Loucy (cell line): ENCODE results near the gene MBNL1.

Source experiments
- H2AFZ ChIP-seq: fragments of 200-600 bp; sonication (generic); 2 replicates; pipeline ENCODE4 v1.6.0; 2016; ENCODE audit warnings: antibody characterized with exemption, mild to moderate bottlenecking, low read length, moderate library complexity
- H3F3A ChIP-seq: fragments of 200-600 bp; 2 replicates; pipeline ENCODE4 v1.6.0; 2016; ENCODE audit warnings: antibody characterized with exemption, low read depth, mild to moderate bottlenecking
- H3K27me3 ChIP-seq: fragments of 200-600 bp; sonication (generic); 2 replicates; pipeline ENCODE4 v1.6.1; 2014; ENCODE audit warnings: low read length, mild to moderate bottlenecking; ENCODE audit not compliant: insufficient read depth, poor library complexity, severe bottlenecking
- H3K36me3 ChIP-seq: fragments of 200-600 bp; sonication (generic); 2 replicates; pipeline ENCODE4 v1.6.1; 2016; ENCODE audit warnings: low read length; ENCODE audit not compliant: insufficient read depth
- H3K4me1 ChIP-seq: fragments of 200-600 bp; sonication (generic); 2 replicates; pipeline ENCODE4 v1.5.1; 2014; ENCODE audit warnings: low read length, mild to moderate bottlenecking; ENCODE audit not compliant: insufficient read depth, poor library complexity, severe bottlenecking
- H3K4me2 ChIP-seq: fragments of 200-600 bp; sonication (generic); 2 replicates; pipeline ENCODE4 v1.6.0; 2014; ENCODE audit warnings: antibody characterized with exemption, low read length, low read depth, mild to moderate bottlenecking; ENCODE audit not compliant: poor library complexity, severe bottlenecking
- H3K4me3 ChIP-seq: fragments of 200-600 bp; sonication (generic); 2 replicates; pipeline ENCODE4 v1.5.1; 2014; ENCODE audit warnings: low read length, mild to moderate bottlenecking, mixed read lengths; ENCODE audit not compliant: poor library complexity, severe bottlenecking
- H3K79me2 ChIP-seq: fragments of 200-600 bp; sonication (generic); 2 replicates; pipeline ENCODE4 v1.6.1; 2014; ENCODE audit warnings: low read length; ENCODE audit not compliant: insufficient read depth
- H3K9ac ChIP-seq: fragments of 200-600 bp; sonication (generic); 2 replicates; pipeline ENCODE4 v1.6.0; 2014; ENCODE audit warnings: mild to moderate bottlenecking, low read depth, low read length, moderate library complexity; ENCODE audit not compliant: poor library complexity, severe bottlenecking
- H3K9me2 ChIP-seq: fragments of 200-600 bp; sonication (generic); replicated peaks from 2 replicates; pipeline ENCODE4 v1.6.1; 2016; ENCODE audit warnings: low read depth, low read length, mixed read lengths
- H3K9me3 ChIP-seq: fragments of 200-600 bp; sonication (generic); 2 replicates; pipeline ENCODE4 v1.6.1; 2014; ENCODE audit warnings: mild to moderate bottlenecking, antibody characterized with exemption, low read length, low read depth; ENCODE audit not compliant: insufficient read depth
- H4K20me1 ChIP-seq: fragments of 200-600 bp; sonication (generic); 2 replicates; pipeline ENCODE4 v1.6.0; 2014; ENCODE audit warnings: antibody characterized with exemption, low read length, mild to moderate bottlenecking; ENCODE audit not compliant: insufficient read depth, poor library complexity, severe bottlenecking
- CTCF ChIP-seq: fragments of 200-600 bp; sonication (generic); conservative IDR thresholded peaks from 2 replicates; pipeline ENCODE4 v1.5.1; 2014; ENCODE audit warnings: mild to moderate bottlenecking, antibody characterized with exemption, low read length
- EZH2phosphoT487 ChIP-seq: fragments of 200-600 bp; IDR thresholded peaks from 2 replicates; pipeline ENCODE4 v1.6.1; 2018; ENCODE audit warnings: antibody characterized with exemption, mild to moderate bottlenecking, moderate library complexity, borderline replicate concordance

The MBNL1 gene

GRCh38 chr3:152268555-152269055 is at the start of gene MBNL1:
Gene MBNL1, plus strand, starts transcription at chr3:152268929. Its CDS starts 31,265 bp downstream, at chr3:152300194.
- peak within 1 kb of the TSS; percentile 98 for H3K4me3 ChIP-seq
- peak within 1 kb of the TSS; percentile 95 for H3K4me2 ChIP-seq
- peak within 1 kb of the TSS; percentile 95 for H3K9ac ChIP-seq
- peaks cover 15% of the 10 kb centered on the region for H3F3A ChIP-seq
- peaks cover 70% of the 10 kb centered on the region for H3K4me1 ChIP-seq
- H4K20me1 ChIP-seq, result peaks cover 44% of the 10 kb centered on the region
- H3K9me2 ChIP-seq, result no peaks in the 10 kb centered on the region
- H2AFZ ChIP-seq, result peak within 1 kb of the TSS; percentile 78
- H3K36me3 ChIP-seq, result no peaks in the 10 kb centered on the region
- no peaks in the 10 kb centered on the region for H3K9me3 ChIP-seq
- peaks cover 81% of the 10 kb centered on the region for H3K79me2 ChIP-seq
- no peak for TF ChIP-seq EZH2phosphoT487
- TF ChIP-seq CTCF, result no peak
- peaks cover 5% of the 10 kb centered on the region for H3K27me3 ChIP-seq

- Histone ChIP-seq H3F3A (no peaks in the 10 kb centered on the region), H3K27me3 (no peaks in the 10 kb centered on the region), H3K4me1 (peaks cover 38% of the 10 kb centered on the region), H4K20me1 (no peaks in the 10 kb centered on the region), H2AFZ (no peak overlapping the region), H3K9ac (no peak overlapping the region), H3K9me2 (no peaks in the 10 kb centered on the region), H3K79me2 (no peaks in the 10 kb centered on the region), H3K4me3 (no peak overlapping the region), H3K36me3 (no peaks in the 10 kb centered on the region), H3K9me3 (no peaks in the 10 kb centered on the region), H3K4me2 (no peak overlapping the region)
- no peak for TF ChIP-seq CTCF
- no peak for TF ChIP-seq EZH2phosphoT487
Observed at GRCh38 chr3:152219216-152219615, 49.5 kb upstream of the MBNL1 start.

GRCh38 chr3:152219769-152220255 is 48.9 kb upstream of the MBNL1 start:
- no peaks in the 10 kb centered on the region for H4K20me1 ChIP-seq
- no peak overlapping the region for H3K4me3 ChIP-seq
- no peak overlapping the region for H3K9ac ChIP-seq
- H3K9me2 ChIP-seq, result no peaks in the 10 kb centered on the region
- no peak overlapping the region for H3K4me2 ChIP-seq
- H3K79me2 ChIP-seq, result no peaks in the 10 kb centered on the region
- H2AFZ ChIP-seq, result no peak overlapping the region
- H3K9me3 ChIP-seq, result no peaks in the 10 kb centered on the region
- H3F3A ChIP-seq, result no peaks in the 10 kb centered on the region
- TF ChIP-seq CTCF (no peak), EZH2phosphoT487 (no peak)
- no peaks in the 10 kb centered on the region for H3K27me3 ChIP-seq
- H3K36me3 ChIP-seq, result no peaks in the 10 kb centered on the region
- H3K4me1 ChIP-seq, result peaks cover 38% of the 10 kb centered on the region
